ENCODE data around the gene DMD. TPM values are rescaled to one million over a fixed set of nuclear protein-coding genes. Genes with fewer than 3 reads are reported as not detected.

The DMD gene
- total RNA-seq, 2 donors from 2014 or later: 19.6 to 24.9 TPM

GRCh38 chrX:31070057-31070468, 2141.3 kb downstream of the DMD start:
- H3K4me1 ChIP-seq (ENCODE audit: control insufficient read depth, insufficient read depth, low read length): no peaks in the 10 kb centered on the region
- Mint-ChIP-seq H3K4me3 (no peak overlapping the region), H3K4me1 (peaks cover 9% of the 10 kb centered on the region), H3K36me3 (ENCODE audit: low read depth) (no peaks in the 10 kb centered on the region), H3K27me3 (ENCODE audit: insufficient read depth) (no peaks in the 10 kb centered on the region), H3K9me3 (peaks cover 65% of the 10 kb centered on the region), H3K27ac (no peak overlapping the region)
- no peaks in the 10 kb centered on the region for H3K27me3 ChIP-seq (ENCODE audit: control insufficient read depth, insufficient read depth, low read length, poor library complexity, severe bottlenecking)
- H3K27ac ChIP-seq (ENCODE audit: low read depth, low read length): no peak overlapping the region
- H3K4me3 ChIP-seq (ENCODE audit: low read length): no peak overlapping the region
- TF ChIP-seq CTCF (conservative IDR thresholded peaks at IDR 0.05): no peak
- H3K9ac ChIP-seq (ENCODE audit: extremely low read depth, low read length, poor library complexity, severe bottlenecking): no peak overlapping the region
- H3K36me3 ChIP-seq (ENCODE audit: control insufficient read depth, insufficient read depth, low read length): no peaks in the 10 kb centered on the region
- no peaks in the 10 kb centered on the region for H3K9me3 ChIP-seq (ENCODE audit: control insufficient read depth, low read length)
- no peak for DNase-seq

Small RNA genes lying within 50 kb of the gene (microRNA-seq; reads per million reads assigned to microRNA genes)
- gene MIR3915 (ENCODE audit: borderline microRNAs expressed) (not detected), gene MIR548F5 (ENCODE audit: borderline microRNAs expressed) (not detected)
